Retinal pigment epithelial cell (primary cell): ENCODE data around the gene TPTE.
"Not testable (repeated sequence)": the region's sequence is repeated elsewhere in the genome, so short reads cannot be mapped to it uniquely, and the experiment has no call there.

ENCODE experiments used
- DNase-seq: peaks from one replicate; pipeline ENCODE4 v3.0.0-alpha.2; 2010; ENCODE audit warnings: low read depth
- H3K4me3 ChIP-seq: 2 replicates; pipeline ENCODE4 v1.5.1; 2011; ENCODE audit warnings: mild to moderate bottlenecking, low read length, control low read depth, moderate library complexity
- TF ChIP-seq, protein P1 (sequence below): conservative IDR thresholded peaks from 2 replicates; pipeline ENCODE4 v1.5.1; 2011; ENCODE audit warnings: low read depth, low read length, control low read depth, inconsistent platforms

The TPTE gene

DNA sequence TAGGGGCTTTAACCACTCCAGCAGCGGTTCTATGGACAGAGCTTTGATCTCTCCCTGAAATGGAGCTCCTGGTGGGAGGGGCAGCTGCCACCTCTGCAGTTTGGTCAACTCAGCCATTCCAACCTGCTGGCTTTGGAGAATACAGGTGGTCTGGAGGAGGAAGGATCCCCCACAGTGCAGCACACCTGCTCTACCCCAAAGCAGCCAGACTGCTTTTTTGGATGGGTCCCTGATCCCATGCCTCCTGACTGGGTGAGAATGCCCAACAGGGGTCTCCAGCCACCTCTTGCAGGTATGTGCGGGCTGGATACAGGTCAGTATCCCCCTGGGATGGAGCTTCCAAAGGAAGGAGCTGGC lies 53.9 kb downstream of the TPTE start:
- no peak for DNase-seq
- TF ChIP-seq, protein P1, sequence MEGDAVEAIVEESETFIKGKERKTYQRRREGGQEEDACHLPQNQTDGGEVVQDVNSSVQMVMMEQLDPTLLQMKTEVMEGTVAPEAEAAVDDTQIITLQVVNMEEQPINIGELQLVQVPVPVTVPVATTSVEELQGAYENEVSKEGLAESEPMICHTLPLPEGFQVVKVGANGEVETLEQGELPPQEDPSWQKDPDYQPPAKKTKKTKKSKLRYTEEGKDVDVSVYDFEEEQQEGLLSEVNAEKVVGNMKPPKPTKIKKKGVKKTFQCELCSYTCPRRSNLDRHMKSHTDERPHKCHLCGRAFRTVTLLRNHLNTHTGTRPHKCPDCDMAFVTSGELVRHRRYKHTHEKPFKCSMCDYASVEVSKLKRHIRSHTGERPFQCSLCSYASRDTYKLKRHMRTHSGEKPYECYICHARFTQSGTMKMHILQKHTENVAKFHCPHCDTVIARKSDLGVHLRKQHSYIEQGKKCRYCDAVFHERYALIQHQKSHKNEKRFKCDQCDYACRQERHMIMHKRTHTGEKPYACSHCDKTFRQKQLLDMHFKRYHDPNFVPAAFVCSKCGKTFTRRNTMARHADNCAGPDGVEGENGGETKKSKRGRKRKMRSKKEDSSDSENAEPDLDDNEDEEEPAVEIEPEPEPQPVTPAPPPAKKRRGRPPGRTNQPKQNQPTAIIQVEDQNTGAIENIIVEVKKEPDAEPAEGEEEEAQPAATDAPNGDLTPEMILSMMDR, result no peak
- no peak overlapping the region for H3K4me3 ChIP-seq

GRCh38 chr21:10578910-10579309 lies 57.5 kb downstream of the TPTE start:
- not testable (repeated sequence) for H3K4me3 ChIP-seq, DNase-seq

DNA sequence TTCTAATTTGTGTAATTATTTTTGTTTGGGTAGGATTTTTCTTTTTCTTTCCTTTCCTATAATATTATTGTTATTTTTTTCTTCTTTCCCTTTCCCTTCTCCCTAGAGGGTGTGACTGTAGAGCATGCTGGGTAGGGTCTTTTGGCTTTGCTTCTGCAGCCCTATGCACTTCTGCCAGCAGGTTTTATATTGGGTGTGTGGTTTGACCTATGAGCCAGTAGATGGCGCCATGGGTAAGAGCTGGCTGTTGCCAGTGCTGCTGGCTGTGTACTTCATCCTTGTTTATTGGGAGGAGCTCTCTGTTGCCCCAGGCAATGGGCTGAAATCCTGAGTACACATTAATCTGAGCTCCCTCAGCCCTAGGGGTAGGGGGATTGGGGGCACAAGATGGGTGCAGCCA lies 67.7 kb downstream of the TPTE start:
- not testable (repeated sequence) for DNase-seq

DNA sequence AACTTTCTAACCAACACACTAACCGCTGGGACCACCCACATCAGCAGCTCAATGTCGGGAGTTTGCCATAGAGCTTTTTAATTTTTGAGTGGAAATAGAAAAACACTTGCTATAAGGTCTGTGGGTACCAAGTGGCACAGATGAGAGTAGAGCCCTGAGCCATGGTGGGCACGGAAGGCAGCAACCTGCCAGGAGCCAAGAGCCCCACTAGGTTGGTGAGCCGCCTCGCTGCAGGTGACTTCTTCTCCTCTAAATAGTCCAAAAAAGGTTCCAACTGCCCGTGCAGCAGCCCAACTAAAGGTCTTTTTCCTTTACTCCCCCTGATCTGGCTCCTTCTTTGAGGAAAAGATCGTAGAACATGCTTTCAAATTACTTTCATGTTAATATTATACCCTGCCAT lies 85.7 kb downstream of the TPTE start:
- DNase-seq, H3K4me3 ChIP-seq: not testable (repeated sequence)

More for the DNA sequence above, 67.7 kb downstream of the TPTE start:
- not testable (repeated sequence) for H3K4me3 ChIP-seq

- not testable (repeated sequence) for H3K4me3 ChIP-seq, DNase-seq
Measured at GRCh38 chr21:10614285-10614684, 92.9 kb downstream of the TPTE start.

- not testable (repeated sequence) for H3K4me3 ChIP-seq, DNase-seq
Measured at GRCh38 chr21:10616061-10616460, 94.7 kb downstream of the TPTE start.

GRCh38 chr21:10616535-10616934 lies 95.2 kb downstream of the TPTE start:
- TF ChIP-seq, protein P1, result no peak
- no peak overlapping the region for H3K4me3 ChIP-seq
- no peak for DNase-seq

GRCh38 chr21:10617133-10617752 lies 95.9 kb downstream of the TPTE start:
- not testable (repeated sequence) for DNase-seq, H3K4me3 ChIP-seq

- DNase-seq, result no peak
- TF ChIP-seq, protein P1, result no peak
- no peak overlapping the region for H3K4me3 ChIP-seq
Measured at GRCh38 chr21:10627316-10627863, 106.0 kb downstream of the TPTE start.

DNA sequence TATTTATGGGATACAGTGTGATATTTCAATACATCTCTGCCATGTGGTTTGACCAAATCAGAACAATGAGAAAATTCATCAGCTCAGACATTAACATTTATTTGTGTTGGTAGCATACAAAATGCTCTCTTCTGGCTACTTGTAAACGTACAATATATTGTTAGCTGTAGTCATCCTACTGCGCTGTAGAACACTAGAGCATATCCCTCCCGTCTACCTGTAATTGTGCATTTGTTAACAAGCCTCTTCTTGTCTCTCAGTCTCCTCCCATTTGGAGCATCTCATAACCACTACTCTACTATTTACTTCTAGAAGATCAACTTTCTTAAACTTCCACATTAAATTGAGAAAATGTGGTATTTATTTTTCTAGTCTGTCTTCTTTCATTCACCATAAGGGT lies 107.9 kb downstream of the TPTE start:
- not testable (repeated sequence) for DNase-seq, H3K4me3 ChIP-seq

GRCh38 chr21:10630829-10631228 lies 109.4 kb downstream of the TPTE start:
- DNase-seq, H3K4me3 ChIP-seq: not testable (repeated sequence)

DNA sequence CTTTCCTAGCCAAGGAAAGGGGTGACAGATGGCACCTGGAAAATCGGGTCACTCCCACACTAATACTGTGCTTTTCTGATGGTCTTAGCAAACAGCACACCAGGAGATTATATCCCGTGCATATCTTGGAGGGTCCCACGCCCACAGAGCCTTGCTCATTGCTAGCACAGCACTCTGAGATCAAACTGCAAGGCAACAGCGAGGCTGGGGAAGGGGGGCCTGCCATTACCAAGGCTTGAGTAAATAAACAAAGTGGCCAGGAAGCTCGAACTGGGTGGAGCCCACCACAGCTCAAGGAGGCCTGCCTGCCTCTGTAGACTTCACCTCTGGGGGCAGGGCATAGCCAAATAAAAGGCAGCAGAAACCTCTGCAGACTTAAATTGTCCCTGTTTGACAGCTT lies 109.9 kb downstream of the TPTE start:
- DNase-seq, H3K4me3 ChIP-seq: not testable (repeated sequence)

- not testable (repeated sequence) for DNase-seq, H3K4me3 ChIP-seq
Measured at GRCh38 chr21:10638144-10638543, 116.8 kb downstream of the TPTE start.
